Transverse colon (tissue), 4 donors: Measurements from ENCODE around the gene KCNK7.

Source experiments
- EP300 ChIP-seq: sonication (generic); formaldehyde crosslinking; IDR thresholded peaks from one replicate; pipeline ENCODE4 v1.6.1; 2017; ENCODE audit warnings: antibody characterized with exemption, low read depth
- POLR2A ChIP-seq: fragments of 450-650 bp; IDR thresholded peaks from one replicate; pipeline ENCODE4 v1.6.1; 2016; ENCODE audit warnings: antibody characterized with exemption, mild to moderate bottlenecking, moderate library complexity
- POLR2AphosphoS5 ChIP-seq, 3 donors: sonication (generic); formaldehyde crosslinking; IDR thresholded peaks; one replicate each; pipeline ENCODE4 v1.6.1; 2016; ENCODE audit warnings: antibody characterized with exemption in 3 of 3
- TF ChIP-seq, protein P1 (sequence below), 5 experiments: fragments of 200-600 bp in 3 of 5; fragments of 450-650 bp in 2 of 5; sonication (generic) in 3 of 5; IDR thresholded peaks; 1 replicate in 2 of 5; 2 replicates in 3 of 5; pipeline ENCODE4 v1.5.1; 2016 to 2017; ENCODE audit warnings: antibody characterized with exemption in 5 of 5, inconsistent platforms in 3 of 5, mild to moderate bottlenecking in 2 of 5, moderate library complexity in 1 of 5

GRCh38 chr11:65552388-65552951 lies 43.1 kb downstream of the KCNK7 start:
- TF ChIP-seq, protein P1, sequence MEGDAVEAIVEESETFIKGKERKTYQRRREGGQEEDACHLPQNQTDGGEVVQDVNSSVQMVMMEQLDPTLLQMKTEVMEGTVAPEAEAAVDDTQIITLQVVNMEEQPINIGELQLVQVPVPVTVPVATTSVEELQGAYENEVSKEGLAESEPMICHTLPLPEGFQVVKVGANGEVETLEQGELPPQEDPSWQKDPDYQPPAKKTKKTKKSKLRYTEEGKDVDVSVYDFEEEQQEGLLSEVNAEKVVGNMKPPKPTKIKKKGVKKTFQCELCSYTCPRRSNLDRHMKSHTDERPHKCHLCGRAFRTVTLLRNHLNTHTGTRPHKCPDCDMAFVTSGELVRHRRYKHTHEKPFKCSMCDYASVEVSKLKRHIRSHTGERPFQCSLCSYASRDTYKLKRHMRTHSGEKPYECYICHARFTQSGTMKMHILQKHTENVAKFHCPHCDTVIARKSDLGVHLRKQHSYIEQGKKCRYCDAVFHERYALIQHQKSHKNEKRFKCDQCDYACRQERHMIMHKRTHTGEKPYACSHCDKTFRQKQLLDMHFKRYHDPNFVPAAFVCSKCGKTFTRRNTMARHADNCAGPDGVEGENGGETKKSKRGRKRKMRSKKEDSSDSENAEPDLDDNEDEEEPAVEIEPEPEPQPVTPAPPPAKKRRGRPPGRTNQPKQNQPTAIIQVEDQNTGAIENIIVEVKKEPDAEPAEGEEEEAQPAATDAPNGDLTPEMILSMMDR (IDR thresholded peaks at IDR 0.05) = peak in 1 of 5 experiments; percentile 2
- TF ChIP-seq POLR2A = no peak
- no peak for TF ChIP-seq EP300
- no peak for TF ChIP-seq POLR2AphosphoS5 (IDR thresholded peaks at IDR 0.05)
